NCI-H2227 (cell line): ENCODE results near the gene ADAM15.

ENCODE experiments used
- DNase-seq: peaks from one replicate; lab custom pipeline; 2025; ENCODE audit not compliant: unreplicated experiment; lab: John Stamatoyannopoulos, UW

Gene ADAM15

DNA sequence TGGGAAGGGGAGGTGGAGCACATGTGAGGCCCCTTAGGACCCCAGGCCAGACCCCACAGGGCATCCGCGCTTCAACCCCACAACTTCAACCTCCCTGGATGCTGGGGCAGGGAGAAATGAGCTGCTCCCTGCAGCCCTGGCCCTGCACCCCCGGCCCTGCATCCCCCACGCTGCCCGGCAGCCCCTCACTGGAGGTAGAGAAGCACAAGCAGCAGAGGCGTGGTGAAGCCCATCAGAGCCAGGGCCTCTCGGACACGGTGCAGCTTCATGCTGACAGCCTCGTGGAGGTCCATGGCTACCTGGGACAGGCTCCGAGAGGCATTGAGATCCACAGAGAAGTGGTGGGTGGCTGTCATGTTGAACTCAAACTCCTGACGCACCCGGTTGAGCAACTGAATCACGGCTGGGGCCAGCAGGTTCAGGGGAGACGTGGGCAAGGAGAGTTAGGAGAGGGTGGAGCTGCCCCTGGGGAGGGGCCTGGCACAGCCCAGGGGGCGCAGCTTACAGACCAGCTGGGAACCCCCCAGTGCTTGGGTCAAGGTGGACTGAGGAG, 20.8 kb upstream of the ADAM15 start:
- DNase-seq: no peak

DNA sequence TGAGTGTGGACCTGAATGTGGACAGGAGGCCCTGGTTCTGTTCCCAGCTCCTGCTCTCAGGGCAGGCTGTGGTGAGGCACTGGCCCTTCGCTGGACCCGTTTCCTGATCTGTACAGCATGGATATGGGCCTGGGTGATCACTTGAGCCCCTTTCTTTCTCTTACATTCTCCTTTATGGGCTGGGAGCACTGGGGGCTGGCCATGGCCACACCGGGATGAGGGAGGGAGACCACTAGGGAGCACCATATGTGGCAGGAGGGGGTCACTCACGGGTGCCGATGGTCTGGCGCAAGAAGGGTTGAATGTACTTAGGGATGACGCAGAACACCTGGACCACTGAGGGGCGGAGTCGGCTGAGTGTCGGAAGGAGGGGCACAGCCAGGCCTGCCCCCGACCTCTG, 20.2 kb upstream of the ADAM15 start:
- DNase-seq: no peak

DNA sequence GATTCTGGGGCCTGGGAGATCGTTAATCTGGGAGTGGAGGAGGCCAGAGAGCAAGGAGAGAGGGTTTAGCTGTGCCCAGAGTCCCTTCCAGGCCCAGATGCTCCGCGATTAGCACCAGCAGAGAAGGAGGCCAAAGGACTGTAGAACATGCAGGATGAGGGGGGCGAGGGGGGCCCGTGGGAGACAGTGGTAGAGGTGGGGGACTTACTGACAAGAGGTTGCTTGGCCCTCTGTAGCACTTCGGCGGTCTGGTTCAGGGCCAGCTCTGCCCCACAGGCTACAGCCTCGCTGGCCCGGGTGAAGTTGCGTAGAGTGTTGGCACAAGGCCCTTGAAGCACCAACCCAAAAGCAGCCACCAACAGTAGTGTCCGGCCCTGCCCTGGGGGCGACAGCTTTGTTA, 18.2 kb upstream of the ADAM15 start:
- DNase-seq: no peak

DNA sequence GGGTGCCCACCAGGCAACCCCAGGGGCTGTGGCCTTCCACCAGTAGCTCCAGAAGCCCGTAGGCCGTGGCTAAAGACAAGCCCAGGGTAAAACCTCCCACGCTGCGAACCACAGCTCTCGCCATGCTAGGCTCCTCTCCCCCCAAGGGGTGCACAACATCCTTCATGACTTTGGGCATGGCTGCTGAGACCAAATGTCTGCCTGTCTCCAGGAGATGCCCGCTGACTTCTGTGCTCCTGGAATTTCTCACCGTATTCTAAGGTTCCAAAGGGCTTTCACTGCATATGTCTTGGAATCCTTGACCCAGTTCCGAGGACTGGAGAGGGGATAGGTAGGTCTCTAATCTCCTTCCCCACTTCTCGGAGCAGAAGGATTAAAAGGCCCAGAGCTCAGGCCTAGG, 17.6 kb upstream of the ADAM15 start, which contains the start of the genes DCST1 and DCST2:
Gene DCST1 (plus strand): TSS at position 301 of the 400 bp plus-strand sequence. CDS start 213 bp downstream, outside the sequence.
Gene DCST2 (minus strand): TSS at position 258 of the 400 bp plus-strand sequence. CDS start 80 bp downstream, at position 178.
- DNase-seq: no peak

DNA sequence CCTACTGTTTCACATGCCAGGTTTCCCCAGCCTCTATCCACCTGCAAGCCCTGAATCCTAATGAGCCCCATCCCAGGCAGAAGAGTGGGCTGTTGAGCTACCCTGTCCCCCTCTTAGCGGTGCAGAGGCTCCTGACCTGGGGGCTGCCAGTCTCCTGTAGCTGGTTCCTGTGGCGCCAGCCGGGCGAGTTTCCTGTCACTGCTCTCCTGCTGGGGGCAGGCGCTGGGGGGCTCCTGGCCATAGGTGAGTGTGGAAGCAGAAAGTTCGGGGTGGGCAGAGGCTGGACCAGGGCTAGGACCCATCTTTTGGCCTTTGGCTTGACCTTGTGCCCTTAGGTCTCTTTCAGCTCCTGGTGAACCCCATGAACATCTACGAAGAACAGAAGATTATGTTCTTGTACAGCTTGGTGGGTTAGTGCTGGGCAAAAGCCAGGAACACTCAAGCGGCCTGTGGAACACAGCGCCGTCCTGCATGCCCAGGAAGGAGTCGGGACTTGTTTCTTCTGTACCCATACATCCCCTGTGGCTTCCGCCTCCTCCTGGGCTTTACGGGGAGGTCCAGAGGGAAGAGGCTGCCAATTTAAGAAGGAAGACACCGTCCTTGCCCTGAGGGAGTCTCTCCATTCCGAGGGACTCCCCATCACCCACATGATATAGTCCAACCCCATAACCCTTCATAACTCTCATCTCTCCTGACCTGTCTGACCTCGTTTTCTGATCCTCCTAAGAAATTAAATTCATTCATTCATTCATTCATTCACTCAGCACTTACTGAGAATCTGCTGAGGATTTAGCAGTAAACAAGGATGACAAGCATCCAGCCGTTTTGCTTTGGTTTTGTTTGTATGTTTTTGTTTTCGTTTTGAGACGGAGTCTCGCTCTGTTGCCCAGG, 16.6 kb upstream of the ADAM15 start:
- DNase-seq: no peak

DNA sequence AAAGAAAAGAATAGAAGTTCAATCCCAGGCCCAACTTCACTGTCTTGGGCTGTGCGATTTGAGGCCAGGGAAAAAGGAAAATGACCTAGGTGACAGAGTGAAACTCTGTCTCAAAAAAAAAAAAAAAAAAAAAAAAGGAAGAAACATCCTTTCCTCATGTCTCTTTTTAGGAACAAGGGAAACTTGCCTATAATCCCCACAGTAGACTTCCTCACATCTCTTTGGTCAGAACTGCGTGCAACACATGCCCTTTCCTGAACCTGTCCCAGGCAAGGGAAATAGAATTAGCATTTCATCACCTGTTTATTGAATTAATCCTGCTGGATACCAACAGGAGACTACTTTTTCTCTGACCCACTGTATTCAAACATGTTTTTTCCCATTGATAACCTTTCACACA, 15.2 kb upstream of the ADAM15 start:
- no peak for DNase-seq

DNA sequence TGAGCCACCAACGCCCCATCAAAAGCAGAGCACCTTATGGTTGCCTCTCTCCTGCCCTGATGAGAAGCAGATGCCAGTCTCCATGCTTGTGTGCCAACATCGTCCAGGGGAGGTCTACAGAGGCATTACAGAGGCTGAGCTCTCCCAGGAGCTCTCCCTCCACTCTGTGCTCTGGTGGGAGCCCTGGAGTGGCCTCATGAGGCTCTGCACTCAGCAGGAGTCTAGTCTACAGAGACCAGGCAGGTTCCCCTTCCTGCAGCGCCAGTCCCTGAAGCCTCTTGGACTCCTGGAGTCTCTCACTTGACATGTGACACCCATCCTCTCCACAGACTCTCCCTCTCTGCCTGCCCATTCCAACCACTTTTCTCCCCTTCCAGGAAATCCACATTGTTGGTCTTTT, 14.1 kb upstream of the ADAM15 start:
- DNase-seq: no peak

DNA sequence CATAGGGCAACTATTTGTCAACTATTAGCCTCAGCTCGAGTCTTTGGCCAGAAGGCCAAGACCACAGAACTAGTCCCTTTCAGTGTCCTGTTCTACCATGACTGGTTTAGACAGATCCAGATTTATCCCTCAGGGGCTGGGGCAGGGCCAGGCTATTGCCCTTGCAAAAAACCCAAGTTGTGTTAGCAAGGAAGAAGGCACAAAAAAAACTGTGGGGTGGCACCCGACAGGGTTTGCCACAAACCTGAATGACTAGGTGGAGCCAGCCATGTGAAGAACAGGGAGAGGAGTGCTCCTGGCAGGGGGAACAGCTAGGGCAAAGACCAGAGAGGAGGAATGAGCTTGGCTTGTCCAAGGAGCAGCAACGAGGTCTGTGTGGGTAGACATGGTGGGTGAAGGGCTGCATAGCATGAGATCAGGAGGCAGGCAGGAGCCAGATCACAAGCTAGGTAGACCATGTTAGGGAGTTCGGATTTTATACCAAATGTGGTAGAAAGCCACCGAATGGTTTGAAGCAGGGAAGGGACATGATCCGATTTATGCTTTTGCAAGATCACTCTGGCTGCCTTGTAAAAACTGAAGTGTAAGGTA, 13.2 kb upstream of the ADAM15 start:
- DNase-seq: no peak

DNA sequence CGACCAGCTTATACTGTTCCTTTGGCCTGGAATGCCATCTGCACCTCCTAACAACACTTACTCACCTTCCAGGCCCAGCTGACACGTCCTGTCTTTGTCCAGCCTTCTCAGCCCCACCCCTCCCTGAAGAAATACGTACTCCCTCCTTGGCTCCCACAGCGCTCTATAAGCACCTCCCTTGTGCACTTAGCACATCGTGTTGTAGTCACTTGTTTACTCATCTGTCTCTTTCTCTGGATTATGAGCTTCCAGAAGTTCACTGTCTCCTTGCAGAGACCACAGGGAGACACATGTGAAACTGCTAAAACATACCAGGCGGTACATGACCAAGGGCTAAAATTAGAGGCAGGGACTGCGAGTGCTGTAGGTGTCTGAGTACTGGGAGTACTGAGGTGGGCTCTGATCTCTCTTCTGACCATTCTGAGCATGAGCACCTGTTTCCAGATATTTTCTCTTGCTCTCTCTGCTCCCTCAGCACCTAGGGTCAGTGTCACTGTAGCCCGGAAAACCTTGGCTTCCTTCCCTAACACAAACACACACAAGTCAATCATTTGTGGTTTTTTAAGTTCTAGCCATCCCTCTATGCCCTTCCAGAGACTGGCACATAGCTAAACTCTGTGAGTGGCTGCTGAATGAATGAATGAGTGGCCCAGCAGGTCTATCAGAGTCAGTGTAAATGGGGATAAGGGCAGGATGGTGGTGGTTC, 12.4 kb upstream of the ADAM15 start:
- DNase-seq: no peak

DNA sequence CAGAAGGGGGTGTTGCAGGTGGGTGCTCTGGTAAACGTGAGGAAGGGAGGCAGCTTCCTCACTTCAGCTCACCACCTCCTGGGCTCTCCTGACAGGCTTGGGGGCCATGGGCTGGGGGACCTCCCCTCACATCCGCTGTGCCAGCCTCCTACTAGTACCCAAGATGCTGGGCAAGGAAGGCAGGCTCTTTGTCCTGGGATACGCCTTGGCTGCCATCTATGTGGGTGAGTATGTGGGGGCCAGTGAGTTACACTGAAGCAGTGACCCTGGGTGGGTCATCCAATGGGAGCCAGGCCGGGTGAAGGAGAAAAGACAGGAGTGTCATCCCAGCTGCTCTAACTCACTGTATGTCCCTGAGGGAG, 11.8 kb upstream of the ADAM15 start:
- DNase-seq: no peak

DNA sequence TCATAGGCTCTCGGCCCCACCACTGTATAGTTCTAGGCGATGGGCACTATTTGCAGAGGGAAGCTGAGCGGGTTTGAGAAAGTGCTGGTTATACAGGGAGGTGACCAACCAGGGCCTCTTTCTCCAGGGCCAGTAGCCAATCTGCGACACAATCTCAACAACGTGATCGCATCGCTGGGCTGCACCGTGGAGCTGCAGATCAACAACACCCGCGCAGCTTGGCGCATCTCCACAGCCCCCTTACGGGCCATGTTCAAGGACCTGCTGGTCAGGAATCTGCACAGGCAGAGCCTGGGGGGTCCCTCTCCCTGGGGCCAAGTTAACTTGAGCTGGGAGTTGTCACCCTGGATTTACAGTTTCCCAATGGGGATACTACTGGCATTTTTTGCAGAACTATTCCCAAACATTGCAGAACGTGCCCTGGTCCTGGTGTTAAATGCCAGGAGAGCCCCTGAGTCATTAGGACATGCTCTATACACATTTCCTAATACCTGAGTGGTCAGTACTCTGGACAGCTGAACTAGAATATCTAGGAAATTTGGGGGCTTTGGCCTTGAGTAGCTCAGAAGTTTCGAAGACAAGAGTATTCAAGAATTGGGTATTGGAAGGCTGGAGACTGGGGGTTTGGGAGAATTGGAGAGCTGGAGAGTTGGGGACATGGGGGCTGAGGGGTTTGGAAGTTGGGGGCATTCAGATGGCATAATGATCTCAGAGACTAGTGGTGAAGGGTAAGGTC, 10.6 kb upstream of the ADAM15 start:
- no peak for DNase-seq

DNA sequence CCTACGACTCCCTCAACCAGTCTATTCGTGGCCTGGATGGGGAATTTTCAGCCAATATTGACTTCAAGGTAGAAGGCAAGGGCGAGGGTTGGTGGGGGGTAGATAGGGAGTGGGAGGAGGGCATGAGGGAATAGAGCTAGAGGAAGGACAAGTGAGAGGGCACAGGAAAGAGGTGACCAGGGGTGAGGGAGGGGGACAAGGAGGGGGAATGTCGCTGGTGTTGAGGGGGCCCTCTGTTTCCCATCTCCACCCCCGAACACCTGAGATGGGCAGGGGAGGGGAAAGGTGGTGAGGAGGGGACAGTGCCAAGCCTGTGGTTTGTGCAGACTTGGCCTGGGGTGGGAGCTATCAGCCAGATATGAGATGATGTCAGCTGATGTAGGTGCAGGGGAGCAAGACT, 8.3 kb upstream of the ADAM15 start:
- no peak for DNase-seq

DNA sequence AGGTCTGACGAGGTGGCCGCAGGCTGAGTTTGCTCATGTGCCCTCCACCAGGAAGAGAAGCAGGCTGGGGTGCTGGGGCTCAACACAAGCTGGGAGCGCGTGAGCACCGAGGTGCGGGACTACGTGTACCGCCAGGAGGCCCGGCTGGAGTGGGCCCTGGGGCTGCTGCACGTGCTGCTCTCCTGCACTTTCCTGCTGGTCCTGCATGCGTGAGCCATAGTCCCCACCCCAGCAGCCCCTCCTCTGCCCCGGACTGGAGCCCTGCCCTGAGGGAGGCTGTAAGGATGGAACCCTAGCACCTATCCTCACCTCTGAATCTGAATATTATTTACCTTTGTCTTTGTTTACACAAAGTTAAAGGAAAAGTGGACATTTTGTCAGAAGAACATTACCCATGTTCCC, 7.8 kb upstream of the ADAM15 start:
- DNase-seq: no peak

DNA sequence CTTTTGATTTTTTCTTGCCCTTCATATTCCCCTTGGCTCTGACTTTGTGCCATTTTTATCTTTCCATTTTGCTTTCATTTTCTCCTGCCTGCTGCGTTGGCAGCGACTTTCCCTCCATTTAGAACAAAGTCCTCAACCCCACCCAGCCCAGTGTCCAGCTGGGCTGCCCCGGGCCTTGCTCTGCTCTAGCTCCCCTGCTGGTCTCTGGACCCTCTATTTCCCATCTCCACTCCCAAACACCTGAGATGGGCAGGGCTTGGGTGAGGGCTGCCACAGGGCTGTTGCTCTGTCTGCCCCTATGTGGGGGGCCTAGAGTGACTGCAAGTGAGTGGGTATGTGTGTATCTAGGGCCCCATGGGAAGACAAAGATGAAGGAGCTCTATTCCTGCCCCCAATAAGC, 7.3 kb upstream of the ADAM15 start:
- no peak for DNase-seq

DNA sequence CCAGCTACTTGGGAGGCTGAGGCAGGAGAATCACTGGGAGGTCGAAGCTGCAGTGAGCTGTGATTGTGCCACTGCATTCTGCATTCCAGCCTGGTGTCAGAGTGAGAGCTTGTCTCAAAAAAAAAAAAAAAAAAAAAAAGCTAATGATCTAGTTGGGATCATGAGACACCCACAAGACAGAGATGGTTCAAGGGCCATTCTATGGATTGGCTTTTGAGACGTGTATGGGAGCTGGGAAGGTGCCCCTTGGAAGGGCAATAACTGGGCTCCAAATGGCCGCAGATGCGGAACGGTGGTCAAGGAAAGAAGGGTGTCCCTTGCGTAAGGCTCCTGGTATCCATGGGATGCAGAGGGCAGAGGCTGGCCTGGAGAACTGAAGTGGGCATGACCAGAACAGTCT, 6.8 kb upstream of the ADAM15 start:
- no peak for DNase-seq

DNA sequence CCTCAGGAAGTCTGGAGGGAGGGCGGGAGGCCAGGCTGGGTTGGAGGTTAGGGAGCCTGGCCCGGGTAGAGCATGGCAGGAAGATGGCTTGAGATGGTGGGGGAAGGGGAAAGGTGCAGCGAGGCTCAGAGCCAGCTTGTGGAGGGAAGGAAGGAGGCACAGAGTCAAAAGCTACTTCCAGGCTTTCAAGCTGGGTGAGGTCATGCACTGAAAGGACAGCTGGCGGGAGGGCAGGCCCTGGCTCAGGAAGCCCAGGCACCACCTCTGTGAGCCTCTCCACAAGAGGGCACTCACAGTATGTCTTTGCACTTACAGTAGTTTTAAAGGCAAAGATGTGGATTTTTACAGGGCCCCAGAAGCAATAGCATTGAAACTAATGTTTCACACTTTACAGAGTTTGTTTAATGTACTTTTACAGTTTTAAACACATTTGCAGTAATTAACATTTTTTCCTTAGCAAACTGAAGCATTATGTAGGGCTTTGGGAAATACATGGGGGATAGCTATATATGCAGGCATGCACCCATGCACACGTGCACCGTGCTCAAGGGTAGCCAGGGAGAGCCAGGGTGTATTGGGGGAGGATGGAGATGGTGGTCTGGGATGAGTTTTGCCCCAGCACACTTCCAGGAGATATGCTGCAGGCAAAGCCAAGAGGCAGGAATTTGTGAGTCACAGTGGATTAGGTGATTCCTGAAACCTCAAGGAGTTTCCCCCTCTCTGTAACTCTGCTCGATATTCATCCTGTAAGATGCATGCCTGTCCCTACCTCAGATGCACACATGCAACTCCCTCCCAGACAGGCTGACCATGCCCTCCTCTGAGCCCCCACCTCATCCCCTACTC, 6.1 kb upstream of the ADAM15 start:
- DNase-seq: peak; percentile 30

DNA sequence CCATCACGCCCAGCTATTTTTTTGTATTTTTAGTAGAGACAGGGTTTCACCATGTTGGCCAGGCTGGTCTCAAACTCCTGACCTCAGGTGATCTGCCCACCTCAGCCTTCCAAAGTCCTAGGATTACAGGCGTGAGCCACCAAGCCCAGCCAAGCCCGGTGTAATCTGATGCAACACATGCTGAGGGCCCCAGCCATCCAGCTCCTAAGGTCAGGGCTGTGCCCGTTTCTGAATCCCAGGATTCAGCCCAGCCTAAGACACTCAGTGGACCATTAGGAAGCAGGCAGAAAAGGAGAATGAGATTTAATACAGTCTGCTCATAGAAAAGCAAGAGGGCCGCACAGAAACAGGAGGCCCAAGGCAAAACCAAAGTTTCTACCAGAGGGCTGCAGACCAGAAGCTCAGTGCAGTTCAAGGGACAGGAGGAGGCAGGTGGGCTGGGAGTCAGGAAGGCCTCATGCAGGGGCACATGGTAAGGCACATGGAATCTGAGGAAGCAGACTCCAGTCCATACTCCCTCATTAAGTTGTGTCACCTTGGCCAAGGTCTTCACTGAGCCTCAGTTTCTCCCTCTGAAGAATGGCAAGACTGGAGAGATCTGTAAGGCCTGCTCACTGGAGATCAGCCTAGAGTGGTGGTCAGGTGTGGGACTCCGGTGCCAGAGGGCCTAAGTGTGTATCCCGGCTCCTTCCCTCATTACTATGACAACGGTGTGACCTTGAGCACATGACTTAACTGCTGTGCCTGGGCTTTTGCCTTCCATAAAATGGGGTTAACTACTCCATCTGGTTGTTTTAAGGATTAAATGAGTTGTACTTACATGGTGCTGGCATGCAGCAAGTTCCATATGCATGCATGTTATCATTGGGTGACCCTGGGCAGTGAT, 2.4 kb upstream of the ADAM15 start:
- DNase-seq: no peak

DNA sequence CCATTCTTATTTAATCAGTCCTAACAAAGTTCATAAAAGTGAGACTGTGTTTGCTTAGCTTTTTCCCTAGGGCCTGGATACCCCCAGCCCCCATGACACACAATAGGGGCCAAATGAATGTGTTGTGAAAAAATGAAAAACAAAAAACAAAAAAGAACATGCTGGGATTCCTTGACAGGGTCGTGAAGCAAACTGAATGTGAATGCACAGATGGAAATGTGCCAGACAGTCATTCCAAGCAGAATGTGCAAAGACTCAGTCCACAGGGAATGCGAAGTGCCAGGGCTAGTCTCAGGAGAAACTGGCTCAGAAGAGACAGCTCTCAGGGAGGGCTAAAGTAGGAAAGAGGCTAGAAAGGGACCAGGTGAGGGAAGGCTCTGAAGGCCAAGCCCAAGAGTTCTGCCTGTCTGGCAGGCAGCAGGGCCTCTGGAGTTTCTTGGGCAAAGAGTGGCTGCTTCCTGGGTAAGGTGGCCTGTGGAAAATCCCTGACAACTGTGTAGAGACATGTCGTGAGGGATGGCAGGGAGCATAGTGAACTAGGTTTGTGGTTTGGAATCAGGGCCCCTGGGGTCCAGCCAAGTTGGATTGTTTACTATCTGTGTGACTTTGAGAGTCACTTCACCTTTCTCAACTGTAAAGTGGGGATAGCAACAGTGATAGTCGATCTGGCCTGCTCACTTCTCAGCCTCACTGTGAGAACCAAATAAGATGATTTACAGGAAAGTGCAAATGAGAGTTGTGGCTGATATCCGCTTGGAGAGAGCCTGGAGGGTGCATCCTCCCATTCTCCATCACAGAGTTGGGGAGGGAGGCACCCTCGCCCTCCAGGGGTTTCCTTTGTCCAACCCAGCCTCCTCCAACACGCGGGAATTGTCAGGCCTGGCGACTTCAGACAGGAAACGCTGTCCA, 1.2 kb upstream of the ADAM15 start:
- no peak for DNase-seq
